ENCODE measurements around the gene INAFM1. TPM values are rescaled to one million over a fixed set of nuclear protein-coding genes. Genes with fewer than 3 reads are reported as not detected.

INAFM1 gene
- total and polyA plus RNA-seq, 4 donors: 1.5 to 2.5 (median 1.9) TPM

GRCh38 chr19:47231215-47232054 is 43.2 kb upstream of the INAFM1 start:
- TF ChIP-seq FOXA1 (IDR thresholded peaks at IDR 0.05) (no peak), HNF4A (conservative IDR thresholded peaks at IDR 0.05) (peak; percentile 44 to 61), JUND (IDR thresholded peaks at IDR 0.05) (no peak), ATF3 (IDR thresholded peaks at IDR 0.05) (no peak), TAF1 (conservative IDR thresholded peaks at IDR 0.05) (no peak), REST (IDR thresholded peaks at IDR 0.05) (peak; percentile 74), YY1 (IDR thresholded peaks at IDR 0.05) (no peak), CTCF (IDR thresholded peaks at IDR 0.05; ENCODE audit: low read depth, low read length, missing input control) (no peak), FOXA2 (IDR thresholded peaks at IDR 0.05) (no peak), EGR1 (IDR thresholded peaks at IDR 0.05; ENCODE audit: low read depth in 2 of 2) (no peak), RAD21 (IDR thresholded peaks at IDR 0.05) (no peak), MAX (IDR thresholded peaks at IDR 0.05) (no peak), ZBTB33 (IDR thresholded peaks at IDR 0.05) (no peak), NR2F2 (IDR thresholded peaks at IDR 0.05) (no peak), RXRA (IDR thresholded peaks at IDR 0.05) (no peak), SP1 (IDR thresholded peaks at IDR 0.05) (peak; percentile 49), HNF4G (IDR thresholded peaks at IDR 0.05) (no peak)
- H3K9ac ChIP-seq (ENCODE audit: low read depth in 1 of 2, low read length in 2 of 2): peak overlapping the region in 1 of 2 donors; percentile 36
- peak overlapping the region; percentile 32 to 73 for H3K27ac ChIP-seq (ENCODE audit: low read depth in 1 of 2, low read length in 2 of 2)
- H3K4me1 ChIP-seq (ENCODE audit: control insufficient read depth in 4 of 4, insufficient read depth in 4 of 4, low read length in 3 of 4): peaks cover 9 to 42% (median 26%) of the 10 kb centered on the region in 4 donors
- peak; percentile 91 for DNase-seq (ENCODE audit: low spot score)
- H3K27me3 ChIP-seq (ENCODE audit: control insufficient read depth in 4 of 4, insufficient read depth in 4 of 4, low read length in 3 of 4): no peaks in the 10 kb centered on the region
- 7% methylated on average over 51 of the region's 51 CpGs for WGBS
- no peaks in the 10 kb centered on the region for H3K9me3 ChIP-seq (ENCODE audit: control insufficient read depth in 4 of 4, low read length in 3 of 4)
- peak overlapping the region; percentile 45 to 90 (median 63) for H3K4me3 ChIP-seq (ENCODE audit: low read depth in 1 of 3, low read length in 3 of 3)
- H3K36me3 ChIP-seq (ENCODE audit: control insufficient read depth in 4 of 4, insufficient read depth in 3 of 4, low read depth in 1 of 4, low read length in 3 of 4): no peaks in the 10 kb centered on the region

All from liver (tissue), 9 donors.